Hematopoietic multipotent progenitor cell treated with erythropoietin and hydrocortisone succinate and interleukin-3 and kit ligand, for 6 days (in vitro differentiated cells): ENCODE measurements around the gene MECP2.

Source experiments
- DNase-seq: peaks from one replicate; pipeline ENCODE4 v3.0.0-alpha.2; 2015

Gene MECP2

DNA sequence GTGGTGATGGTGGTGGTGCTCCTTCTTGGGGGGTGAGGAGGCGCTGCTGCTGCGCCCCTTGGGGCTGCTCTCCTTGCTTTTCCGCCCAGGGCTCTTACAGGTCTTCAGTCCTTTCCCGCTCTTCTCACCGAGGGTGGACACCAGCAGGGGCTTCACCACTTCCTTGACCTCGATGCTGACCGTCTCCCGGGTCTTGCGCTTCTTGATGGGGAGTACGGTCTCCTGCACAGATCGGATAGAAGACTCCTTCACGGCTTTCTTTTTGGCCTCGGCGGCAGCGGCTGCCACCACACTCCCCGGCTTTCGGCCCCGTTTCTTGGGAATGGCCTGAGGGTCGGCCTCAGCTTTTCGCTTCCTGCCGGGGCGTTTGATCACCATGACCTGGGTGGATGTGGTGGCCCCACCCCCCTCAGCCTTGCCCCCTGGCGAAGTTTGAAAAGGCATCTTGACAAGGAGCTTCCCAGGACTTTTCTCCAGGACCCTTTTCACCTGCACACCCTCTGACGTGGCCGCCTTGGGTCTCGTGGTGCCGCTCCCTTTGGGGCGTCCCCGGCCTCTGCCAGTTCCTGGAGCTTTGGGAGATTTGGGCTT is 66.7 kb downstream of the MECP2 start:
- no peak for DNase-seq

DNA sequence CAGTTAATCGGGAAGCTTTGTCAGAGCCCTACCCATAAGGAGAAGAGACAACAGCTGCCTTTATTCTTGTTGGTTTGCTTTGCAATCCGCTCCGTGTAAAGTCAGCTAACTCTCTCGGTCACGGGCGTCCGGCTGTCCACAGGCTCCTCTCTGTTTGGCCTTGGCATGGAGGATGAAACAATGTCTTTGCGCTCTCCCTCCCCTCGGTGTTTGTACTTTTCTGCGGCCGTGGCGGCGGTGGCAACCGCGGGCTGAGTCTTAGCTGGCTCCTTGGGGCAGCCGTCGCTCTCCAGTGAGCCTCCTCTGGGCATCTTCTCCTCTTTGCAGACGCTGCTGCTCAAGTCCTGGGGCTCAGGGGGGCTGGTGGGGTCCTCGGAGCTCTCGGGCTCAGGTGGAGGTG is 67.3 kb downstream of the MECP2 start:
- no peak for DNase-seq

DNA sequence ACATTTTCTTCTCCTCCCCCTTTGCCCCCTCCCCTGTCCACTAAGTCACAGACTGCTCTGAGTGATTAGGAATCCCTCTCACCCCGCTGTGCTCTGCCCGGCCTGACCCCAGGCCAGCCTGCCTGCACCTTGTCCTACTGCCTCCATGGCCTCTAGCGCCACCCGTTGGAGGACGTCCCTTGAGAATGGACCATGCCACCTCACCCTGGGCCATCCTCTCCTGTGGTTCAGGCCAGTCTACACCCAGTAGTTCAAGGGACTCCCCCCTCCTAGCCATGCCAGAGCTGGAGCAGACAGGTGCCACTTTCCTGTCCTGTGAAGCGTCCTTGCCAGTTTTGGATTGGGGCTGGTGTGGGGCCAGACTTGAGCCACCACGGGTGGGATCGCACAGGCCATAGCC is 68.1 kb downstream of the MECP2 start:
- peak; percentile 22 for DNase-seq

DNA sequence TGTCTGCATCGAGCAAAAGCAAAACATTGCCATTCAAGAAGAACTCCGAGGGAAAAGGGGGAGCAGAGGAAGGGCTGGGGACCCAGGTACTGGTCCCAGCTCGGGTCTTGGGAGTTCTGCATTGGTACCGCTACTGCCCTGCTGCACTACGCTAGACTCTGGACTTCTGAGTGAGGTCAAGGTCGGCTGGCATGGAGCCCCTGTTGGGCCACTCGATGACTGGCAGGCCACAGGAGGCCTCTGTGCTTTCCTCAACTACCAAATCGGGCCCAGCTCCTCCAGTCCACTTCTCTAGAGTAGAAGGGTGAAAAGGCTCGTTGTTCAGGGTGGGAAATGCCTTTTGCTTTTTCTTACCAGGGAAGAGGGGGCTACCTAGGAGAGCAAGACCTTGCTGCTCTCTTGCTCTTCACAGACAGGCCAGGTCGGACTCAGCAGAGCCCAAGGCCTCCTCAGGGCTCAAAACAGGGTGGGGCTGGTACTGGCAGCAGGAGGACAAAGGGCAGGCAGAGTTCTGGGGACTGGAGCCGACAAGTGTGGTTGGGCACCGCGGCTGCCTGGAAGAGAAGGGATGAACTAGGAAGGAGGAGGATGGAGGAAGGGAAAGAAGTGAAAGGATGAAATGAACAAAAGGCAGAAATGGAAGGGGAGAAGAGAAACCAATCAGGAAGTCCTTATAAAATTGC is 68.9 kb downstream of the MECP2 start:
- no peak for DNase-seq

DNA sequence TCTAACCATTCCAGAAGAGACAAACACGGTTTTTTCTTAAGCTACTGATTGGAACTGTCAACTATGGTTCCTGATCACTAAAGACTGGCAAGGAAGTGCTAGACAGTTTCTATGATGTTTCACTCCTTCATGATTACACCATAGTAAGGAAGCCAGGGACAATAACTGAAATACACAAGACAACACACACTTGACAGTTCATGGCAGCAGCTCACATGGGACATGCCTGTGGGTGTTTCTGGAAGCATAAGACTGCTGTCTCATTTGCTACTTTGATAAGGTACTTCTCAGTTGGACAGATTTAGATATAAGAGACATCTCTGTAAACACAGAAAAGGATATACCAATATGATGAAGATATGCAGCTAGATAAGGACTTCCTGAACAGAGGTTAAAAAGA is 69.5 kb downstream of the MECP2 start:
- no peak for DNase-seq

DNA sequence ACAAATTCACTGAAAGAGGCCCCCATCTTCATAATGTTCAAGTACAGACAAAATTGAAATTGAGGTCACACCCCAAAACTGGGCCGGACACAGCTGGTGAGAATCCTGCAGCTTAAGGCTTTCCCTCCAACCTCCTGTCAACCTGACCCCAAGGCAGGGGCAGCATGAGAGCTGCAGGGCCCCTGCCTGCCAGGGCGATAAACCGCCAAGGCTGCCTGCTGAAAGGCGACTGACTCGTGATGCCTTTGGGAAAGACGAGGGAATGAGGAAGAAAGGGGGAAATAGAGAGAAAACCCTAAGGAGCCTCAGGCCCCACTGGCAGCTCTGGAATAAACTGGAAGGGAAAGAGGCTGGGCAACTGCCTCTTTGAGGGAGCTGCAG is 70.5 kb downstream of the MECP2 start:
- DNase-seq = no peak

DNA sequence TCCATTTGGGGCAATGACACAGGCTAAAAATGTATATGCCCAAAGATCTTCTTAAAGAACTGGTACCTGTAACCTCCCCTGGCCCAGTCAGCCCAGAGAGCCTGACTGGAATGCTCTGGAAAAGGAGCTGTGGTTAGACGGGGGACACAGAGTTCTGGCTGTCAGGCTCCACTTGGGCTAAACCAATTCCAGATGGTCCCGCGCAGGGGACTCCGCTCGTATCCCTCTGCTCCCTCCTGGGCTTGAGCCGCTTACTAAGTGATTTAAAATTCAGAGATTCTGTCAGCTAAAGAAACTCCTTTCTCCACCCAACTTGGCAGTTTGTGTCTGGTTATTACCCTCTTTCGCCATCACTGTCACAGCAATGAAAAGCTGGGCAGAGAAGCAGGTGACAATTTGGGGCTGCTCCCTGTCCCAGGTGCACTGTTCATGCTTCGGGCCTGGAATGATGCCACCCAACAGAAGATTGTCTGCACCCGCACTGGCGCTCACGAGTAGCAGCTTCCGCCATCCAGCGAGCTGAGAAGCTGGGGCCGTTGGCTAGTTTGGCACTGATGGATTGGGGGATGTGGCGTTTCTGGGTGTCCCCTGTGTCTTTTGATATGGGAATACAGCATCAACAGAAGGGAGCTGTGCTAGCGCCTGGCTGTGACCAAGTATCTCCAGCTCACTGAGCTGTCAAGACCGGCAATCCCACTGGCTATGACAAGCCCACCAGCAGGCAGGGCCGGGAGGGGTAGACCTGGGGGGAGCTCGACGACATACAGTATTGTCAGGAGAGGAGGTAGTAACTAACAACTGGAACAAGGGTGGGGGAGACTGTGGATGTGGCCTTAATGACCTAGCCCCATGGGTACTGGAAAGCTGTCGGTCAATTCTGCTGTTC is 71.1 kb downstream of the MECP2 start:
- no peak for DNase-seq

DNA sequence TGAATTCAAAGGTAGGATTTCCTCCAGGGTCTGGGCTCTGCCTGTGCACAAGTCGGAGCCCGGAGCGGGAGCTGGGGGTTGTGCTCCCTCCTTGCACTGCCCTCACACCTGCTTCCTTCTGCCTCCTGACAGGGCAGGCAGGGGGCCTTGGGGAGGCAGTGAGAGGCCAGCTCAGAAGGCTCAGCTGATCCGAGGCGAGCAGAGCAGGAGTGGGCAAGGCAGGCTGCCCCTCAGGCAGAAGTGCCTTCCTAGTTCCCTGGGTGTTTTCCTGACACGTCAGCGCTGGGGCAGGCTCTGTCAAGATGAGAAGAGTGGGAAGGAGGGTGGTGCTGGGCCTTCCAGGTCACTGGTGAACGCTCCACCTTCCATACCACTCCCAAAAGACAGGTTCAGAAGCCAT is 72.3 kb downstream of the MECP2 start:
- no peak for DNase-seq

DNA sequence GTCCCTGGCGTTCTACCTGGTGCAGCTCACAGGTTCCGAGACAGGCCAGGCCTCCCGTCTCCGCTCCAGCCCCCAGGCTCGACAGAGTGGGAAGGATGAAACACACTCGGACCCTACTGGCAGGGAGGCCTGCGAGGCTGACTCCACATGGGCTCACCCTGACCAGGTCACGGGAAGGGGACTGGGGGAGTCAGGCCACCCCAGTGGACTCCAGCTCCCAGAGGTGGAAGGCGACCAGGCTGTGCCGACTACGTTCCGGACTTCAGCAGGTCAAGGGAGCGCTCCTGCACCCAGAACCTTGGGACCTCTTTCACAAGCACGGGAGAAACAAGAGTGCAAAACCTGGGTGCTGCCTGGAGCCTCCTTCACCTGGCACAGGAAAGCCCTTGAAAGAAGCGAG is 73.2 kb downstream of the MECP2 start:
- no peak for DNase-seq

DNA sequence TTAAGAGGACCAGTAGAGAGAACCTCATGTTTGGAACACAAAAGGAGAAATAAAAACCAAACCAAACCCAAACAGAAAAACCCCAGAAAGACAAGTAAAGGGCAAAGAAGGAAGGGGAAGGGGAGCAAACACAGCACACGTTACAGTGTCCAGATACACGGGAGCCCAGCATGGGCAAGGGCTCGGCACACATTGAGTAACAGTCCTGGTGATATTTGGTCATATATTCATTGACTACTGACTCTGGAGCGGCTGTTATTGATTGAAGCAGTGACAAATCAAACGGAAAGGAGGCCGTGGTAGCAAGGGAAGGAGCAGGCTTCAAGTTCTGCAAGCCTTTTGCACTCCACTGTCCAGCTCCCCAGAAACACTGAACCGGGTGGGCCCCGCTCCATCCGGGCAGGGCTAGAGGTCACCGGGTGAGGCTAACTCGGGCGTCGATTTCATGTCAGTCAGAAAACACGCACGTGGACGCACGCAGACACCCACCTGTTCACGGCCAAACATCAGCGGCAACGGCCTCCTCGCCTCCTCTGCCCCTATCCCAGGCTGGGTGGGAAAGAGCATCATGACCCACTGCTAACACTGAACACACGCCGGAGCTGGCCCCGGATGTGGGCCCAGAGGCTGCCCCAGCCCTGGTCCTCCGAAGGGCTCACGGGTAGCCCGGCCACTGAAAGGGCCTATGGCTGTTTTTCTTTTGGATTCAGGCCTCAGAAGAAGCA is 74.1 kb downstream of the MECP2 start:
- no peak for DNase-seq

DNA sequence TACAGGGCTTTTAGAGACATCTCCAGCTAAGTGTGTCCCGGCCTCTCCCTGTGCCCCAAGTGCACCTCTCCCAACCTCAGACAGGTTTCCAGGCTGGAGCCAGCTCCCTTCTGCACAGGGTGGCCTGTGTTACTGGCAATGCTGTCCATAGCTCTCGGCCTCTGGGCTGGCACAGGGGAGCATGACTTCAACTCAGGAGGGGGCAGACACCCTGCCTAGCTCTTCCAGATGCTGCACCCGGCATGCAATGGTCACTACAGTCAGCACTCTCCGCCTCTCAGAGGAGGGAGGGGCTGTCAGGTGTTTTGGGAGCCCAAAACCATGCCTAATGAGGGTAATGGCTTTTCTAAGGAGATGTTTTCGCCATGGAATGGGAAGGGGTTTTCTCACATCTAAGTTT is 75.4 kb downstream of the MECP2 start:
- DNase-seq = no peak

DNA sequence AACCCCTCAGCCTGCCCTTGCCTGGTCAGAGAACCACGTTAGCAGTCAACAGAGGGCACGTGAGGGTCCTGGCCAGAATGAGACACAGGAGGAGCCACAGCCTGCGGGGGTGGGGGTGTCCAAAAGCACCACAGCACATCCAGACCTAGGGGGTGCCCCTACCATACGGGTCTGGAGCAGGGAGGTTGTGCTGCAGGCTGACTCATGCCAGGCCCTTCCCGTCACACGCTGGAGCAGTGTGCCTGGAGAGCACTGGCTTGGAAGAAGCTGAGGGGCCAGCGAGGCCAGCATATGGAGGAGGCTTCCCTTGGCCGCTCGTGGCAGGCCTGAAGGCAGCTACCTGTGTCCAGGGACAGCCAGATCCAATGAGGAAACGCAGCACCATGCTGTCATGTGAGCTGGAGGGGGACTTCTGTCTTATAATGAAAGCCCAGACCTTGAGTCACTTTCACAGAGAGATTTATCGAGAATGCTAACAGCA is 76.3 kb downstream of the MECP2 start:
- DNase-seq = peak; percentile 48

DNA sequence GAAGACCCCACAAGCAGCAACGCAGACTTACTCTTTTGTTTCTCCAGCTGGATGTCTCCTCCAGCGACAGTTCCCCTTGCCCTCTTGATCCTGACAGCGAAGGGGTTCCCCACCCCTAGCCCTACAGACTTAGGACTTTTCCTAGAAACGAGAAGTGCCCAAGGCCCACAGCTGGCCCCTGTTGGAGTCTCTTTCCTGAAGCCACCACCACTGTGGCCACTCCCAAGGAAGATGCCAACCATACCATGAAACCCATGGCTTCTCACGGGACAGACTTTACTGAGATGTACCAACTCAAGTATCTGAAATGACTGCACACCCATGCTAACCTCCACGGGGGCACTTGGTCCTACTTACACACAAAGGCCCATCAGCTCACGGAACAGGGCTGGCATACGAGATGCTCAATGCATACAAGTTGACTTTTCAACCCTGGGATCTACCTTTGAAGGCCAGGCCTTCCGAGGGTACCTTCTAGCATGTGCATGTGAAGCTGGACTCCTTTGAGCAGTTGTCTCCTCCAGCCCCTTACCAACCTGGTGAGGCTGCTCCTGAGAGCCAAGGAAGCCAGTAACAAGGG is 76.9 kb downstream of the MECP2 start:
- DNase-seq = peak; percentile 30

DNA sequence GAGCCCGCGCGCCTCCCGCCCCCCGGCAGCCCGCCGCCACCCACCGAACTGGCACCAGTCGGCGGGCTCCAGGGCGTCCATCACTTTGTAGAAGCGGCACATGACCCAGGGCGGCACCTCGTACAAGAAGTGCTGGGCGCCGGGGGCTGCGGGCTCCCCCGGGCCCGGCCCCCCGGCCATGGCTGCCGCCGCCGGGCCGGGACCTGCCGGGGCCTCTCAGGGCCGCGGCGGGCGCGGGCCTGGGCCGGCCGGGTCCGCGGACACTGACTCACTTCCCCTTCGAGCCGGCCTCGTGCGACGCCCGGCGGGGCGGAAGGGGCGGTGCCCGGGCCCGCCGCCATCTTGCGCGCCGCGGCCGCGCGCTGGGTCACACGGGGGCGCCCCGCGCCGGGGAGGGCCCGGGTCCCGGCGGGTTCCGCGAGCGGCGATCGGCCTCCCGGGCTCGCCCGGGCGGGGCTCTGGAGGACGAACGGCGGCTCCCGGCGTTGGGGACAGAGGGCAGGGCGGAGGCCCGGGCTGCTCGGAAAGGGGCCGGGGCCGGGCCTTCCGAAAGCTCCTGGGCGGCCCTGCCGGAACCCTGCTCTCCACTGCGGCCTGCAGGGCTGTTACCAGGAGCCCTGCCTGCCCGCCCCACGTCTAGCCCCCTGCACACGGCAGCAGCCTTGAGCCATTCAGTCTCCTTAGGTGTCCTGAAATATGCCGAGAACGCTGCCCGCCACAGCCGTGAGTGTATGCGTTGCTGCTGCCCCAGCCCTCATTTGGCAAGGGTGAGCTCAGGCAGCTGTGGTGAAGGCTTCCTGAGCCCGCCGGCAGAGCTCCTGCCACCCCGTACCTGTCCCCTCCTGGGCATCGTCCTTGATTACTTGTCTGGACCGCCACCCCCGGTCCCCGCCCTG is 77.6 kb downstream of the MECP2 start, which contains the start of gene IRAK1:
IRAK1 (minus strand) TSS at position 270 of the 896 bp plus-strand sequence; CDS start at position 180, 90 bp downstream.
- peak; percentile 63 for DNase-seq

DNA sequence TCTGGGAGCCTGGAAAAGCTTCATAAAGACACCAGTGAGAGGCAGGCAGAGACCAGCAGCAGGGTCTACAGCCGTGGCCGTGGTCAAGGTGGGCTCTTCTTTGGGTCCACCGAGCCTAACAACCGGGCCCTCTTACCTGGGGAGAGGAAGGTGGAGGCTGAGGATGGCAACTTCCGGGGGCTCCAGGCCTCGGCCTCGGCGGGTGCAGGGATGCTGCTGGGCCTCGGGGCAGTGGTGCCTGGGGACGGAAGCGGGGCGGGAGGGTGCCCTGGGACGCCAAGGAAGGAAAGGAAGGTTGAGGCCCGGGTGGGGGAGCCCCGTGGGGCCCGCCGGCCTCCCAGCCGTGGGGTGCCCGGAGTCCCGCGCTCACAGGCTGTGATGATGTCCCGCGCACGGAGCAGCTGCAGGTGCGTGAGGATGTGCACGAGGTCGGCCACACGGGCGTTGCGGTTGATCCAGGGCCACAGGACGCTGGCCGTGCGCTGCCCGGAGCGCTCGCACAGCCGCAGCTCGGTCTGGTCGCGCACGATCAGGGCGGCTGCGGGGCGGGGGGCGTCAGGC is 78.4 kb downstream of the MECP2 start:
- DNase-seq = peak; percentile 17

DNA sequence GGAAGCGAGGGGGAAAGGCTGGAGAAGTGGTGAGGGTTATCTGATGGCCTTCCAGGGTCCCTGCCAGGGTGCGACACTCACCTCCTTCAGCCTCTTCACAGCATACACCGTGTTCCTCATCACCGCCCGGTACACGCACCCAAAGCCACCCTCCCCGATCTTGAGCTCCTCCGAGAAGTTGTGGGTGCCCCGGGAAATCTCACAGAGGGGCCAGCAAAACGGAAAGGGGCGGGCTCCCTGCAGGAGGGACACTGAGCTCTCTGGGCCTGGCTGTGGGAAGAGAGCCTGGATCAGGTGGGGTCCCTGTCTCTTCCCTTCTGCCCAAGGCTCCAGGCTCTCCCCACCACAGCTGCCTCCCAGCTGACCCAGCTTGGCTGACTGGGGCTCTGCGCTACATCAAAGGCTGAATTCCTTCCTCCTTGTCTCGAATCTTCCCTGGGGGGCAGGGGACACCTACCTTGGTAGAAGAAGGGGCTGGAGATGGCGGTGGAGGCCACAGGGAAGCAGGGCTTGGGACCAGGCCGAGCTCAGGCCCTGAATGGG is 78.9 kb downstream of the MECP2 start:
- DNase-seq = no peak

DNA sequence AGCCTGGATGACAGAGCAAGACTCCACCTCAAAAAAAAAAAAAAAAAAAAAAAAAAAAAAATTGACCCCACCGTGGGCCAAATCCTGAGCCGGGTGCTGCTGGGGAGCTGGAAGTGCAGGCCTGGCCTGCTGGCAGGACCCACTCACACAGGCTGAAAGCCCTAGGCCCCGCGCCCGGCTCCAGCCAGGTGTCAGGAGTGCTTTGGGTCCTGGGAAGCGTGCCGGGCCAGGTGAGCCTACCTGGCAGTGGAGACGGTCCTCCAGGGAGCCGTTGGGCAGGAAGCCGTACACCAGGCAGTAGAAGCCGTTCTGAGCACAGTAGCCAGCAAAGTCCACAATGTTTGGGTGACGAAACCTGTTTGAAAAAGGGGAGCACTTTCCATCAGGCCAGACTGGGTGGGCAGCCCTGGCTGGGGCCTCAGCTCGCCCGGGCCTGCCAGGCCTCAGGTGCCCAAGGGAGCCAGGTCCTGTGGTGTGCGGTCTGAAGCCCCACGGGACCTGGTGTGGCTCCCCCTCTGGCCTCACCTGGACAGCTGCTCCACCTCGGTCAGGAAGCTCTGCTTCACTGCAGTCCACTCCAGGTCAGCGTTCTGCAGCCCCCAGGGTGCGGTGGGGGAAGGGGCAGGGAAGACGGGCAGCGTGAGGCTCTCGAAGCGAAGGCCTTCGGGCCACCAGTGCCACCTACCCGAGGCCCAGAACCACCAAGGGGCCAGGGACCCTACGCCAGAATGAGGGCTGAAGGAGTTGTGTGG is 79.6 kb downstream of the MECP2 start:
- no peak for DNase-seq

DNA sequence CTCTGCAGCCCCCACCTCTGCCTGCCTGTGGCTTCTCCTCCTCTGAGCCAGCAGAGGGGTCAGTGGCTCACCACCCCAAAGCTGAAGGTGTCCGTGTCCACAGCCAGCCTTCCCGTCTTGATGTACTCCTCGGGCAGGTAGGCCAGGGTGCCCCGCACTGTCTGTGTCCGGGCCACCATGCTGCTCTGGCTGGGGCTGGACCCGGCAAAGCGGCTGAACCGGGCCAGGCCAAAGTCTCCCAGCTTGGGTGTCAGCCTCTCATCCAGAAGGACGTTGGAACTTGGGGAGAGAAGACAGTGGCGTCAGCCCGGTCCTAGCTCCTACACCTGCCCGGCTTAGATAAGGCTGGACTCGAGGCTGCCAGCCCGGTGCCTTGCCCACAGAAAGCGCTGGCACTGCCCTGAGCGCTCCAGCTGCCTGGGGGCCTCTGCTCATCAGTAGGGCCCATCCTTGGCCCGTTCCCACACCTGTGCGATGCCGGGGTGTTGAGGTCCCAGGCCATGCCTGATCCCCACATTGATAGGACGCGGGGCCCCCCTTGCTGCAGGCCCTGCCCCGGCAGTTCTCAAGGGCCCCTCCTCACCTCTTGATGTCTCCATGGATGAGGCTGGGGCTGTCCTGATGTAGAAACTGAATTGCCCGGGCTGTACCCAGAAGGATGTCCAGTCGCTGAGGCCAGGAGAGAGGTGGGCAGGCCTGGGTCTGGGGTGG is 81.0 kb downstream of the MECP2 start:
- peak; percentile 17 for DNase-seq

DNA sequence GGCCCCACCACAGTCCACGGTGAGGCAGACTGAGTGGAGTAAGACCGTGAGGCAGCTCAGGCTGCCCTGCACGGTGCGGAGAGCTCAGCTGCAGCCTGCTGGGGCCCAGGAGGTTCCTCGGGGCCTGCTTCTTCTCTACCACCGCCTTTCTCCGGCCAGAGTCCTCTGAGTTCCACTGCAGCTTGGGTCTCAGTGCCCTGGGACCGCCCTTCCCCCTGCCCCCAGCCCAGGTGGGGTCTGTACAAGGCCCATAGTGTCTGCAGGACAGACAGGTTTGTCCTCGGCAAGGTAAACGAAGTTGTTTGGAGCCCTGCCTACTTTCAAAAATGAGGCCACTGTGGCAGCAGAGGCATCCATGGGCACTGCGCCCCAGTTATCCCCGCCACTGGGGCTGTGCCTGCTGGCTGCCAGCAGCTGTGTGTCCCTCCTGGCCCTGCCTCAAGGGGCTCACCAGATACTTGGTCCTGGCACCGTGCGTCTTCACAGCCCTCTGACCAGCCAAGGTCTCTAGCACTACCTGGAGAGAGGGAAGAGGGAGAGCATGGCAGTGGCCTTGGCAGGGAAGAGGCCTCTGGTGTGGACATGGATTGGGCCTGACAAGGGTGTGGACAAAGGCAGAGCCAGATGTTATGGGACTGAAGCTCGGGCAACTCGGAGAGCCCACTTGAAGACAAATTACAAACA is 81.8 kb downstream of the MECP2 start:
- DNase-seq = no peak
